ENCODE data around the gene LZTR1.

DNA sequence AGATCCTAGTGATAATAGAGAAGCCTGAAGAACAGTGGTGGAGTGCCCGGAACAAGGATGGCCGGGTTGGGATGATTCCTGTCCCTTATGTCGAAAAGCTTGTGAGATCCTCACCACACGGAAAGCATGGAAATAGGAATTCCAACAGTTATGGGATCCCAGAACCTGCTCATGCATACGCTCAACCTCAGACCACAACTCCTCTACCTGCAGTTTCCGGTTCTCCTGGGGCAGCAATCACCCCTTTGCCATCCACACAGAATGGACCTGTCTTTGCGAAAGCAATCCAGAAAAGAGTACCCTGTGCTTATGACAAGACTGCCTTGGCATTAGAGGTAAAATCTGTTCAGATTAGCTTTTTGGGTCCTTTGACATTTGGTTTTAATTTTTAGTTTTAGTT lies 48.2 kb upstream of the LZTR1 start:
- TF ChIP-seq EZH2 (IDR thresholded peaks at IDR 0.05) (no peak), FOXP2 (optimal IDR thresholded peaks at IDR 0.05; ENCODE audit: control extremely low read depth, extremely low read length, insufficient read depth) (no peak), POLR2AphosphoS5 (IDR thresholded peaks at IDR 0.05; ENCODE audit: borderline replicate concordance, low read depth, low read length) (no peak)
